DMS79 treated with DMSO at 0.1 percent for 48 hours (cell line): Measurements from ENCODE around the gene EML4.

ENCODE experiments used
- DNase-seq: peaks from one replicate; lab custom pipeline; 2025; lab: John Stamatoyannopoulos, UW

Gene EML4

DNA sequence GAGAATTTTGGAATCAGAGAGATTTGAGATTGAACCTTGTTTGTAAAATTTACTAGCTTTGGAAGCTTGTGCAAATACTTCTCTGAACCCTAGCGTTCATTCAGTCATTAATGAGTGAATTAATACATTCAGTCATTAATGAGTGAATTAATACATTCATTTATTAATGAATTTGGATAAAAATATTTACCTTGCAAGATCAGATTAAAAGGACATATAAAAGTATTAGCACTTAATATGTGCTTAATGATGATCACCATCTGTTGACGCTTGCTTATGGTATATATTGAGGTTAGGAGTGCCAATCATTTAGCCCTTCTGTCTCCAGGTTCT lies 26.9 kb downstream of the EML4 start:
- no peak for DNase-seq

DNA sequence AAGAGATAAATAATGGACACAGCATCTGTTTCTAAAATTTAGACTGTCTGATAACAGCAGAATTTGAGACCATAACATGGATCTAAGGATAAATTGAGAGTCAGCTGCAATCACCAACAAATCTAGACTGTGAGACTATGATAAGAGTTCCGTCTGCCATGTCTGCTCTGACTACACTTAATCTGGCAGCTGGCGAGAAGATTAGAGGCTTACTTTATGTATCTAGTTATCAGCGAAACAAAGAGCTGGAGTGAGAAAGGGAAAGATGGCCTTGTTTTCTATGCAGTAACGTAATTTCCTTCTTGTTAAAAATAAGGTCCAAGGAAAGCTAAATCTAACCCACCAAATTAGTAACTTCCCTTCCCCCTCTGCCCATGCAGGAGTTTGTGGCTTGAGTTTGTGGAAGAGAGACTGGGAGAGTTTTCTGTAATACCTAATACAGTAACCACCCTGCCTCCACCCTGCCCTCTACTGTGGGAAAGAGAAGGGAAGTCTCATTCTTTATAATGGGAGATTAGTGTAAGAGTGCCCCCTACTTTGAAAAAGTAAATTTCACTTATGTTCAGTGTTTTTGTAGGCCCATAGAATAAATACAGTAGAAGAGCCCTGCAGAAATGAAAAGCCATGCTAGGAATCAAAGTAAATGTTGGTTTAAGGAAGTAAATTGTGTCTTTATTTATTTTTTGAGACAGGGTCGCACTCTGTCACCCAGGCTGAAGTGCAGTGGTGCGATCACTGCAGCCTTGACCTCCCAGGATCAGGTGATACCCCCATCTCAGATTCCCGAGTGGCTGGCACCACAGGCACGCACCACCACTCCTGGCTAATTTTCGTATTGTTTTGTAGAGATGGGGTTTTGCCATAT lies 27.5 kb downstream of the EML4 start:
- DNase-seq = no peak

DNA sequence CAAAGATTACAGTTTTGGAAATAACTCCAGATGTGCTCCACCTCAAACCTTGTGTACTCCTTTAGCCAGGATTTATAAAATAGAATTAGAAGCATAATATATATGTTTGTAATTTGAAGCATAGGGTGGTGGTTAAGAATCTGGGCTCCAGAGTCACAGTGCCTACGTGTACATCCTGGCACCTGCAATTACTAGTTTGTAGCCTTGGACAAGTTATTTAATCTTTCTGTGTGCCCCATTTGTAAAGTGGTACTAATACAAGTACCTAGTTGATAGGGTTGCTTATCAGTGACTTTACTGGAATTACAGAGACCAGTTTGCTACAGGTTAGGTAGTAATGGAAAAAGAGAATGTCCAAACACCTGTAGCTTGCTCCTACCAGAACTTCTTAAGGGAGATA lies 28.6 kb downstream of the EML4 start:
- DNase-seq = no peak

DNA sequence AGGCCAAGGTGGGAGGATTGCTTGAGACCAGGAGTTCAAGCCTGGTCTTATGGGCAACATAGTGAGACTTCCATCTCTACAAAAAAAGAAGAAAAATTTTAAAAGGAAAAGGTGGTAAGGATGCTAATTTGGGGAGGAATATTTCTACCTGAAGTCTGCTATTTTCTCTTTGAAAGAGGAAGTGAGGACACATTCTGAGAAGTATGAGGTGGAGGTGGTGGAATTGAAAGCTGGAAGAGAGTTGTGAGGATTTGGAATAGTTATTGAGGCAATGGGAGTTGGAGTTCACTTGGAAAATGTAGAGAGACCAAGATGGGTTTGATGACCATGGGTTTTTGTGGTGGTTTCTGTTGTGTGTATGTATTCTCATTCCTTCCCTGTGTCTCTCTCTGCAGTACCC lies 29.3 kb downstream of the EML4 start:
- no peak for DNase-seq

DNA sequence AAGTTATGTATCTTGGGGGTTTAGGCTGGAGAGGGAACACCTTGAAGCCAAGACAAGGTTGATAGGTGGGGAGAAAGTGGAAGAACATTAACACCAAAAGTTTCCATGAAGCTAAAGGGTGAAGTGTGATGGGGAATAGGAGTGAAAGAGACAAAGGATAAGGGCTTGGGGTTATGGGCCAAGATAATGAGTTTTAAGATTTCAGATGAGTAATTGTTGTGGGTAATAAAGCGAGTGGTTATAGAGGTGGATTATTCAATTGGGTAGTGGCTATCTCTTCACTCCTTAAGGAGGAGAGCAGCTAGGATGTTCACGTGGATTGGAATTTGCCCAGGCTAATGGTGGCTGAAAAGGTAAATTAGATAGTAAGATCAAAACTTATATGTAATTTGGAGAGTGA lies 29.8 kb downstream of the EML4 start:
- no peak for DNase-seq

DNA sequence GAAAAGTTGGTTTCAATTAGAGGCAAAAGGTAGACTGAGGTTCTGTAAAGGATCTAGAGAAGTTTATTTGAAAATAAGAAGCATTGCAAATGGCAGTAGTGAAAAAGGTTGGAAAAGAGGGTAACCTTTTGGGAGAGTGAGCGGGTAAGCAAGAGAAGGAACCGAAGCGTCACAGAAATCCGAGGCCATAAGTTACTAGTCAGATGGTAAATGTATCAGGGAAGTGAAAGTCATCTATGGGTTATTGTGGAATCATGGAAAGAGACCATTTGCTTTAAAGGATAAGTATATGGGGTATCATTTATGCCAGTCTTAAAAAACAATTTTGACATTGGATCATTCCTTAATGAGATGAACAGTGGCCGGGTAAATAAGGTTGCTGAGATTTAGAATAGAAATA lies 30.5 kb downstream of the EML4 start:
- DNase-seq = no peak

DNA sequence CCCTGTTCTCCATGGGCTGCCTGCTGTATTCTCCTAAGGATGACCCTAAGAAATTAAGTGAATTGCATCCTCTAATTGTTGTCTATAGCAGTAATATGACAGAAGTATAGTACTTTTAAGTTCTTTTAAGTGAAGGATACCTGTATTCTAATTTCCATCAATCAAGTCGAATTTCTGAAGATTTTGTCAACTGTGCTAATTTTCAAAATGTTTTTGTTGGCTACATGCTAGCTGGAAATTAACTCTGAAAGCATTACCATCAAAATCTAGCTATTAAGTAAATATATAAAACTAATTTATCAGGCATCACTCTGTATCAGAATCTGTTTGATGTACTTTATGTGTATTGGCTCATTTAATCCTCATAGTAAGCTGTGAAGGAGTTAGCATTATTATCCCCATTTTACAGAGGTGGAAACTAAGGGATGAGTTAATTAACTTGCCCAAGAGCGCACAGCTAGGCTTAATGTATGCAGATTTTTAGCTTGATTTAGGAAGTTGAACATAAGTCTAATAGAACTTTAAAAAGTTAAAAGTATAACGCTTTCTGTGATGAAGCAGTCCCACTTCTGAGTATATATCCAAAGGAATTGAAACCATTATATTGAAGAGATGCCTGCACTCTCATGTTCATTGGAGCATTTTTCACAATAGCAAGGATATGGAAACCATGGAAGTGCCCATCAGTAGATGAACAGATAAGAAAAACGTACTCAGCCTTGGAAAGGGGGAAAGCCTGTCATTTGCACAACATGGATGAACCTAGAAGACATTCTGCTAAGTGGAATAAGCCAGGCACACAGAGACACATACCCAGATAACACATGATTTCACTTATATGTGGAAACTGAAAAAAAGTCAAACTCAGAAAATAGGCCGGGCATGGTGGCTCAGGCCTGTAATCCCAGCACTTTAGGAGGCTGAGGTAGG lies 32.0 kb downstream of the EML4 start:
- no peak for DNase-seq

DNA sequence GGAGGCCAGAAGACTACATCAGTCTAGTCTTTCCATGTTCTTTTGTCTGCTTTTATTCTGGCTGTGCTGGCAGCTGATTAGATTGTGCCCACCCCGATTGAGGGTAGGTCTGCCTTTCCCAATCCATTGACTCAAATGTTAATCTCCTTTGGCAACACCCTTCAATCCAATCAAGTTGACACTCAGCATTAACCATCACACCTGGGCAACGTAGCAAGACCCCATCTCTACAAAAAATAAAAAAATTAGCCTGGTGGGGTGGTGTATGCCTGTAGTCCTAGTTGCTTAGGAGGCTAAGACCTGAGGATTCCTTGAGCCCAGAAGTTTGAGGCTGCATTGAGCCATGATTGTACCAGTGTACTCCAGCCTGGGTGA lies 33.5 kb downstream of the EML4 start:
- no peak for DNase-seq

DNA sequence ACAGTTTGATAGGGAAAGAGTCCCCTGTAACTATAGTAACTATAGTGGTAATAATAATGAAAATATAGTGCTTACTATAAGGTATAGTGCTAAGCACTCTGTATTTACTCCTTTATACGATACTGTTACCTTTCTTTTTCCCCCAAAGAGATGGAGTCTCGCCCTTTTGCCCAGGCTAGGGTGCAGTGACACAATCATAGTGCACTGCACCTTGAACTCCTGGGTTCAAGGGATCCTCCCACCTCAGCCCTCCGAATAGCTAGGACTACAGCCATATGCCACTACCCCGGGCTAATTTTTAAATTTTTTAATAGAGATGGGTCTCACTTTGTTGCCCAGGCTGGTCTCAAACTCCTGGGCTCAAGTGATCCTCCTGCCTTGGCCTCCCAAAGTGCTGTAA lies 34.6 kb downstream of the EML4 start:
- no peak for DNase-seq

DNA sequence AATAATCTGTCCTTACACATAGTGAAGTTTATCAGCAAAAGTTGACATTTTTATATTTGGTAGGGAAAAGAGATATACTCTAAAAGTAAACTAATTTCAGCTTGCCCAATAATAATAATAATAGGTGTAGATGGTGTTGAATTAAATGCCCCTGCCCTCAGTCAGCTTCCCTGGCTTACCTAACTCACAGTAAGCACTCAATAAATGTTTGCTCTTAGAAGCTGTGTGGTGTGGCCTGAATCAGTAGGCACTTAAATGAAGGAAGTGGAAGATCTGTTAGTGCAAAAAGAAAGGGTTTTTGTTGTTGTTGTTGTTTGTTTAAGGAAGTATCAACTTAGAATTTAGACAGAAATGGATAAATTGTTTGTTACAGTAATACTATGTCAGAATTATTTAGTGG lies 36.2 kb downstream of the EML4 start:
- DNase-seq = no peak

DNA sequence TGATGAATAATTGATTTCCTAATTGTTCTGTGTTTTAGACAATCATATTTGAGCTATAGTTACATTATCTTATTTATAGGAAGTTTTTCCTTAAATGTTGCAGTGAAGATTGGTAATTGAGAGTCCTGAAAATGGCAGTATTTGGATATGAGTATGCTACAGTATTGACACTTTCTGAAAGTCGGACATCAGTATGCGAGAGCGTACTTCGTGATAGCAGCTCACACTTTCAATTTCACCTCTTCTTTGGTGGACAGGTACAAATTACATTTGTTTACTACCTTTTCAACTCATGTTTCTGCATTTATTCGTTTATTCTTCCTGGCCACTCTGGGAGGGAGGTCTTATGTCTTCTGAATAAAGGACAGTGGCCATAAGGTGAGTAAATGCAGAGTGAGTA lies 38.7 kb downstream of the EML4 start:
- DNase-seq = no peak

DNA sequence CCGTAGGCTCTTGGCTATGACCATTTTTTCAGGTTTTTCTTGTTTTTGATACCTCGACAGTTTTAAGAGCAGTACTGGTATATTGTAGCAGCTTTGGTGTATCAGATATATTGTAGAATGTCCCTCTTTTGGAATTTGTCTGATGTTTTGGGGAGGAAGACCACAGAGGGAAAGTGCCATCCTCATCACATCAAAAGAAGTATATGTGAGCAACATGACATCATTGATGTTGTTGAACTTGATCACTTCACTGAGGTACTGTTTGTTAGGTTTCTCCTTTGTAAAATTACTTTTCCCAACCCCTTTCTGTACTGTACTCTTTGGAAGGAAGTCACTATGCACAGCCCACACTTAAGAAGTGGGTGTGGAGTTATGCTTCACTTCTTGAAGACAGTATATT lies 41.0 kb downstream of the EML4 start:
- DNase-seq = no peak

DNA sequence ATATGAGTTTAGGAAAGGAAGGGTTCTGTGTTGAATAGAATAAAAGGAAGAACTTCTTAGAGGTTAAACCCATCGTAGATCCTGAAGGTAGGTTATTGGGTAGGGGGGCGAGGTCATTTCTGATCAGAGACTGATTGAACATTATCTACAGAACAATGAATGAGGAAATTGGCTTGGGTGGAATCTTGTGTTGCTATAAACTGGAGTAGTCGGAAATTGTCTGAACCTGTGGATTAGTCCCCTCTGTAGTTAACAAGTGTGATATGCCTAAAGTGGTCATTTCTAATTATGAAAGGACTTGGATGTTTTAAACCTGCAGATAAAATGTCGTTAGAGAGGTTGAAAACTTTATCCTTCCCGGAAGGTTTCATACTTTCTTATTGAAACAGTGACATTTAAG lies 42.1 kb downstream of the EML4 start:
- no peak for DNase-seq

DNA sequence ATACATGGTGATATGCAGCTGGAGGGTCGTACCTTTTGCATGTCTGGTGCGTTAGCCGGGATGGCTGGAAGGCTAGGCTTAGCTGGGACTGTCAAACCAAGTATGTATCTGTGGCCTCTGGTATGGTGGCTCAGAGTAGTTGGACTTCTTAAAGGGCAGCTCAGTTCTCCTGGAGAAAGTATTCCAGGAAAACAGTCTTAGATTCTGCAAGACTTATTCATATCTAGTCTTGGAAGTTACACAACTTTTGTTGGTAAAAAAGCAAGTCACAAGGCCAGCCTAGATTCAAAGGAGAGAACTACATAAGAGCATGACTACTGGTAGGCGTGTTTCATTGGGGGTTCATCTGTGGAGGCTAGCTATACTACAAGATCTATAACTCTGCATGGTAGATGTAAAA lies 45.5 kb downstream of the EML4 start:
- DNase-seq = no peak

DNA sequence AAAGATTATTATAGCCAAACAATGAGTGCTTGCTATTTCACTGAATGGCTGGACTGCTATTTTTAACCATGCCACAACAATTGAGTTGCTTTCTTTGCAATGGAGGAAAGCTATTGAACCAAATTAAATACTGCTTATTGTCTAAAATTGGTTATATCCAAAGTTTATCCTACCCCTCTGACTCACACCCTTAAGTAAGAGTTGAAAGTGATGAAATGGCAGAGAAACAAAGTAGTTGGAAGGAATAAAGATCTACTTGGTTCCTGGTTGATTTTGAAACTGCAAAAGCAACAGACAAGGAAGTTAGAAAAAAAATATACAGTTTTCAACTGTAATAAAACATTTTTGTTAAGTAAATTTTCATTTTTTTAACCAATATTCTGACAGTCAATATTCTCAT lies 47.5 kb downstream of the EML4 start:
- no peak for DNase-seq

DNA sequence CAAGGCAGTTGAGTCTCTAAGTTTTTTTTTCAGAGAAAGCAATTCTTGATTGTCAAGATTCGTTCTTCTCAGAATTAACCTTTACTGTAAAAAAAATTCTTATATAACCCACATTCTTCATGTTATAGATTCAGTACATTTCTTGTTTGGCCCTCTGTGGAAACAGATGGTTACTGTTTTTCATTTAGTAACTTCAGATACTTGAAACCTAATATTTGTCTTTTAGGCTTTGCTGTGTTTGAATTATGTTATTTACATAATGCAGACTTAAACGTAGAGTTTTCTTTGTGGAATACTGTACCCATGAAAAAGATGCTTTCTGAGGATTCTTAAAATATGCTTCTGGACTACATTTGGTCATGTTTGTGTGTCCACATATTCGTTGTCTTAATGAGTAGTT lies 48.2 kb downstream of the EML4 start:
- no peak for DNase-seq

DNA sequence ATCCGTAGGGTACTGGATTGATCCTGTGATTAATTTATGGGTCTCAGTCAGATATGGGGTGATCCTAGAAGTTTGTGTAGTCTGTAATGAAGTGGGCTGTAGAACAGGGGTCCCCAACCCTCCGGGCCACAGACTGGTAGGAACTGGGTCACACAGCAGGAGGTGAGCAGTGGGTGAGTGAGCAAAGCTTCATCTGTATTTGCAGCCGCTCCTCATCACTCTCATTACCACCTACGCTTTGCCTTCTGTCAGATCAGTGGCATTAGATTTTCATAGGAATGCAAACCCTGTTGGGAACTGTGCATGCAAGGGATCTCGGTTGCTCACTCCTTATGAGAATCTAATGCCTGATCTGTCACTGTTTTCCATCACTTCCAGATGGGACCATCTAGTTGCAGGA lies 48.8 kb downstream of the EML4 start:
- DNase-seq = no peak

DNA sequence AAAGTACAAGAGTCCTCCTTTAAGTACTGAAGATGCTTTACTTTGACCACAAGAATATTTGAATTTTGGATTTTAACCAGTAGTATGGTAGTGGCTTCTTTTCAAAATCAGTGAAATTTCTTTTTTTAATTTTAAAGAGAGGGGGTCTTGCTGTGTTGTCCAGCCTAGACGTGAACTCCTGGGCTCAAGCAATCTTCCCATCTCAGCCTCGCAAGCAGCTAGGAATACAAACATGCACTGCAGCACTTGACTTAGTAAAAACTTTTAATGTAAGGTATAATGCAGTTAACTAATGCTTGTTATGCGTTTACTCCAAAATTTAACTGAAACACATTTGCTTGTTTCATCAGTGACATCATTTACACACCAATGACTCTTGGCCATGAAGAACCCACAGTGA lies 49.6 kb downstream of the EML4 start:
- no peak for DNase-seq

DNA sequence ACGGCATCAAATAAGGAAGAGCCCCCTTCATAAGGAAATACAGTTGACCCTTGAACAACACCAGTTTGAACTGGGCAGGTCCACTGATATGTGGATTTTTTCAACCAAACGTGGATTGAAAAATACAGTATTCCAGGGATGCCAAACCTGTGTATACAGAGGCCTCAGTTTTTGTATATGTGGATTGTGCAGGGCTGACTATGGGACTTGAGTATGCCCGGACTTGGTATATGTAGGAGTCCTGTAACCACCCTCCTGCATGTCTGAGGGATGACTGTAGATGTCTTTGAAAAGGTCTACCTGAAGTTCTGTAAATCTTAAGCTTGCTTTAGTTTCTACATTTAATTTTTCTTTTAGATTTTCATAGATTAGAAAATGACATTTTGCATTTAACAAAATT lies 50.0 kb downstream of the EML4 start:
- no peak for DNase-seq

DNA sequence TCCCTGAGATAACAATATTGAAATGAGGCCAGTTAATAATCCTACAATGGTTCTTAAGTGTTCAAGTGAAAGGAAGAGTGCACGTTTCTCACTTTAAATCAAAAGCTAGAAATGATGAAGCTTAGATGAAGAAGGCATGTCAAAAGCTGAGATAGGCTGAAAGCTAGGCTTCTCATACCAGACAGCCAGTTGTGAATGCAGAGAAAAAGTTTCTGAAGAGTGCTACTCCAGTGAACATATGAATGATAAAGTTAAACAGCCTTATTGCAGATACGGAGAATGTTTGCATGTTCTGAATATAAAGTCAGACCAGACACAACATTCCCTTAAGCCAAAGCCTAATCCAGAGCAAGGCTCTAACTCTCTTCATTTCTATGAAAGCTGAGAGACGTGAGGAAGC lies 51.4 kb downstream of the EML4 start:
- DNase-seq = no peak

DNA sequence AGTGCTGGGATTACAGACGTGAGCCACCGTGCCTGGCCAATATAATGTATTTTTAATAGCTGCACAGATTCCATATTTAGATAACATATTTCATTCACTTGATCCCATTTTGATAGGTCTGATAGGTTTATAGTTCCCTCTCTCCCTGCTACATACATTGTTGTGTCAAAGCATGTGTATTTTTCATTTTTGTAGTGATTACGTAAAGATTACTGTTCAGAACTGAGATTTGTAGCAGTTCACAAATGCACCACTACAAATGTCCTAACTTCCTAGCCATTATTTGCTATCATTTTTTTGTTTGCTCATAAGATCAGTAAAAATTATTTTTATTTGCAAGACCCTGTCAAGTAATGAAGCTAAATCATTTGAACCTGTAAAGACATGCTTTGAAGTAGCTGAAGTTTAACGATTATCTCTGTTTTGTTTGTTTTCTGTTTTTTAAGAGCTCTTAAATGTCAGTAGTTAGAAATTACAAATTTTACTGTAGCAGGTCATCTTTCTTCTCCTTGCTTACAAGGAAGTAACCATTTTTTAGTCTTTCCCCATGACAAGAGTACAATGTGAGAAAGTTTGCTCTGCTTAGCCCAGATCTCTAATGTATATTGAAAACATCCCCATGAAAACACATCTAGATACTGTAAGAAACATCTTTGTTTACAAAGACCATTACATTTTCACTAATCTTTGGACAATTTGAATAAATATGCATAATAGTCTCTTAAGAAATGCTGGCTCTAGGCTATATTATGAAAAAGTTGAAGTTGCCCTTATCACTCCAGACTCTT lies 54.1 kb downstream of the EML4 start:
- no peak for DNase-seq

DNA sequence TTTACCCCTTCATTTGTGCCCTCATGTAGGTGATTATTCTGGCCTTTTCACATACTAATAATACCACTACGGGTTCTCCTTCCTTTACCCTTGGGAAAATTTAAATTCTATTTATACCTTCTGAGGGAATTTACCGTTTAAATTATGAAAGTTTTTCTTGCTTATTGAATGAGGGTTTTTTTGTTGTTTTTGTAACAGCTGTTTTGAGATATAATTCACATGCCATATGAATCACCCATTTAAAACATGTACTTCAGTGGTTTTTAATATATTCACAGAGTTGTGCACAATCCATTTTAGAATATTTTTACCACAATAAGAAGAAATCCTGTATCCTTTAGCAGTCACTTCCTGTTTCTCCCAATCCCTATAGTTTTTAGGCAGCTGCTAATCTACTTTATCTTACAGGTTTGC lies 54.7 kb downstream of the EML4 start:
- no peak for DNase-seq
